Neuronal stem cell (in vitro differentiated cells): ENCODE measurements around the gene FMN1.

Experiments
- DNase-seq: peaks from one replicate; pipeline ENCODE4 v3.0.0-alpha.2; 2013; ENCODE audit warnings: low spot score
- H2AFZ ChIP-seq: one replicate; pipeline ENCODE4 v1.6.1; 2013; ENCODE audit warnings: mild to moderate bottlenecking, low read length, inconsistent platforms
- H2AK5ac ChIP-seq: 2 replicates; pipeline ENCODE4 v1.6.1; 2013; ENCODE audit warnings: low read depth, mild to moderate bottlenecking, inconsistent platforms, low read length, moderate library complexity, mixed read lengths
- H2BK120ac ChIP-seq: 2 replicates; pipeline ENCODE4 v1.6.1; 2013; ENCODE audit warnings: low read depth, mild to moderate bottlenecking, inconsistent platforms, low read length, moderate library complexity, mixed read lengths
- H2BK12ac ChIP-seq: one replicate; pipeline ENCODE4 v1.6.1; 2013; ENCODE audit warnings: low read length, inconsistent platforms
- H2BK15ac ChIP-seq: 2 replicates; pipeline ENCODE4 v1.6.1; 2013; ENCODE audit warnings: mild to moderate bottlenecking, low read length, inconsistent platforms, mixed read lengths
- H2BK5ac ChIP-seq: one replicate; pipeline ENCODE4 v1.6.1; 2013; ENCODE audit warnings: inconsistent platforms, mild to moderate bottlenecking, low read length, moderate library complexity
- H3K14ac ChIP-seq: one replicate; pipeline ENCODE4 v1.6.1; 2013; ENCODE audit warnings: low read length, inconsistent platforms
- H3K18ac ChIP-seq: 2 replicates; pipeline ENCODE4 v1.6.1; 2013; ENCODE audit warnings: low read length, inconsistent platforms
- H3K23ac ChIP-seq: 2 replicates; pipeline ENCODE4 v1.6.1; 2013; ENCODE audit warnings: low read depth, mild to moderate bottlenecking, mixed read lengths, low read length, inconsistent platforms; ENCODE audit not compliant: poor library complexity
- H3K27ac ChIP-seq: replicated peaks from 3 replicates; pipeline ENCODE4 v1.5.1; 2013; ENCODE audit warnings: low read length, inconsistent platforms
- H3K27me3 ChIP-seq, 3 experiments: 2 replicates each; pipeline ENCODE4 v1.6.1; 2013; ENCODE audit warnings: low read length in 3 of 3, mild to moderate bottlenecking in 2 of 3, inconsistent platforms in 1 of 3, low read depth in 1 of 3, mixed read lengths in 1 of 3, moderate library complexity in 1 of 3; ENCODE audit not compliant: control insufficient read depth in 3 of 3, insufficient read depth in 3 of 3
- H3K36me3 ChIP-seq, 2 donors: replicated peaks in 1 of 2; 2 replicates each; pipeline ENCODE4 v1.6.1; 2013; ENCODE audit warnings: low read length in 2 of 2; ENCODE audit not compliant: control insufficient read depth in 2 of 2, insufficient read depth in 2 of 2
- H3K4ac ChIP-seq: 2 replicates; pipeline ENCODE4 v1.6.1; 2013; ENCODE audit warnings: inconsistent platforms, mild to moderate bottlenecking, low read length, moderate library complexity
- H3K4me1 ChIP-seq, 2 donors: 1 replicate in 1 of 2; 2 replicates in 1 of 2; pipeline ENCODE4 v1.6.1; 2013; ENCODE audit warnings: low read length in 2 of 2, low read depth in 1 of 2; ENCODE audit not compliant: control insufficient read depth in 2 of 2, insufficient read depth in 1 of 2
- H3K4me2 ChIP-seq: one replicate; pipeline ENCODE4 v1.6.1; 2013; ENCODE audit warnings: mild to moderate bottlenecking, low read length, inconsistent platforms; ENCODE audit not compliant: insufficient read depth, poor library complexity, severe bottlenecking
- H3K4me3 ChIP-seq, 2 donors: 2 replicates each; pipeline ENCODE4 v1.5.1; 2013; ENCODE audit warnings: low read length in 2 of 2, mild to moderate bottlenecking in 2 of 2, inconsistent platforms in 1 of 2, moderate library complexity in 1 of 2
- H3K79me1 ChIP-seq: one replicate; pipeline ENCODE4 v1.6.1; 2013; ENCODE audit warnings: low read depth, mild to moderate bottlenecking, inconsistent platforms, low read length, moderate library complexity
- H3K9ac ChIP-seq: one replicate; pipeline ENCODE4 v1.6.1; 2013; ENCODE audit warnings: mild to moderate bottlenecking, low read depth, low read length, inconsistent platforms; ENCODE audit not compliant: poor library complexity
- H3K9me3 ChIP-seq, 2 donors: replicated peaks in 1 of 2; 2 replicates each; pipeline versions ENCODE3 to v1.6.1; 2013; ENCODE audit warnings: low read length in 2 of 2, mild to moderate bottlenecking in 2 of 2, inconsistent platforms in 1 of 2, low read depth in 1 of 2, mixed read lengths in 1 of 2, moderate library complexity in 1 of 2; ENCODE audit not compliant: control insufficient read depth in 2 of 2, insufficient read depth in 1 of 2
- H4K8ac ChIP-seq: one replicate; pipeline ENCODE4 v1.6.1; 2013; ENCODE audit warnings: low read depth, mild to moderate bottlenecking, inconsistent platforms, low read length, moderate library complexity
- H4K91ac ChIP-seq: one replicate; pipeline ENCODE4 v1.6.1; 2013; ENCODE audit warnings: low read length, low read depth, mild to moderate bottlenecking, inconsistent platforms; ENCODE audit not compliant: poor library complexity
- WGBS, 2 donors: extraction: QIAGEN DNeasy Blood & Tissue Kit; methylation state at CpG; one replicate each; pipeline ENCODE4 v1.1.7; 2013; ENCODE audit warnings: missing lambda C conversion rate in 2 of 2, mixed read lengths in 1 of 2; ENCODE audit not compliant: insufficient read length in 2 of 2, insufficient replicate concordance in 1 of 2; ENCODE audit errors: extremely low coverage in 2 of 2; 5-methylcytosine and 5-hydroxymethylcytosine counted together

FMN1 gene

DNA sequence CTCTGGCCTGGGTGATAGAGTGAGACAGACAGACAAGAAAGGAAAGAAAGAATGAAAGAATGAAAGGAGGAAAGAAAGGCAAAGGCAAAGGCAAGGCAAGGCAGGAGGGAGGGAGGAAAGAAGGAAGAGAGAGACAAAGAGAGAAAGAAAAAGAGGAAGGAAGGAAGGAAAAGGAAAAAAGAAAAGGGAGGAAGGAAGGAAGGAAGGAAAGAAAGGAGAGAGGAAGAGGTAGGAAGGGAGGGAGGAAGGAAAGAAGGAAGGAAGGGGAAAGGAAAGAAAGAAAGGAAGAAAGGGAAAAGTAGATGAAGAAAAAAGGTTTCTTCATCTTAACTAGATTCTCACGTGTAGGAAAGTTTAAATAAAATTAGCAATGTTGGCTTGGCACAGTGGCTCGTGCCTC, 334.5 kb downstream of the FMN1 start:
- H3K4ac ChIP-seq = no peak overlapping the region
- no CpG with 5 or more reads among the region's 2 CpGs for WGBS, 2 donors
- no peak overlapping the region for H3K14ac ChIP-seq

DNA sequence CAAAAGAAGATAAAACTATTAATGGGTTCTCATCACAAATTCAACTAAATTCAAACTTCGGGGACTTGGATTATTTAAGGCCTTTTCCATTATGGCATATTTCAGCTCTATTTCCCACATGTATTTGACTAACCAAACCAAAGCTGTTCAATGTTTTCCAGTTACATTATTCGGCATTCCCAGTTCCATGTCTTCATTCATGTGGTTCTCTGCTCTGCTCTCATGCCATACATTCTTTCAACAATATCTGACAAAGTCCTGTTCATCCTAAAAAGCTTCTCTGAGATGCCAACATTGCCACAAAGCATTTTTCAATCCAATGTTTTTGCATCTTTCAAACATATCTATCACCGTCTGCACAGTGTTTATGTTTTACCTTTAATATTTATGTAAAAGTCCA, 335.3 kb downstream of the FMN1 start:
- H2AFZ ChIP-seq = no peak overlapping the region
- H3K14ac ChIP-seq = no peak overlapping the region
- H3K36me3 ChIP-seq = no peaks in the 10 kb centered on the region
- H2AK5ac ChIP-seq = no peak overlapping the region
- H3K4me1 ChIP-seq = peaks cover 9 to 10% of the 10 kb centered on the region in 2 donors
- no peak overlapping the region for H2BK120ac ChIP-seq
- WGBS, 2 donors = no CpG with 5 or more reads among the region's 3 CpGs
- H3K4me2 ChIP-seq = no peak overlapping the region
- H2BK12ac ChIP-seq = no peak overlapping the region
- H3K18ac ChIP-seq = no peak overlapping the region
- H3K27me3 ChIP-seq = no peaks in the 10 kb centered on the region
- no peak for DNase-seq
- H4K8ac ChIP-seq = no peak overlapping the region
- H4K91ac ChIP-seq = no peak overlapping the region
- no peaks in the 10 kb centered on the region for H3K9me3 ChIP-seq
- no peak overlapping the region for H3K23ac ChIP-seq
- no peak overlapping the region for H2BK5ac ChIP-seq
- no peak overlapping the region for H3K9ac ChIP-seq
- no peak overlapping the region for H3K27ac ChIP-seq
- no peaks in the 10 kb centered on the region for H3K79me1 ChIP-seq
- H3K4me3 ChIP-seq = no peak overlapping the region
- H3K4ac ChIP-seq = no peak overlapping the region
- H2BK15ac ChIP-seq = no peak overlapping the region

More for the DNA sequence above, 334.5 kb downstream of the FMN1 start:
- Histone ChIP-seq H2BK12ac (no peak overlapping the region), H2AK5ac (no peak overlapping the region), H3K9me3 (no peaks in the 10 kb centered on the region), H3K79me1 (no peaks in the 10 kb centered on the region), H3K18ac (no peak overlapping the region), H3K4me1 (peaks cover 9 to 10% of the 10 kb centered on the region in 2 donors), H2BK15ac (no peak overlapping the region), H2AFZ (no peak overlapping the region), H3K4me3 (no peak overlapping the region), H3K23ac (no peak overlapping the region), H3K4me2 (no peak overlapping the region), H2BK5ac (no peak overlapping the region), H3K36me3 (no peaks in the 10 kb centered on the region), H3K27me3 (no peaks in the 10 kb centered on the region), H3K9ac (no peak overlapping the region), H4K91ac (no peak overlapping the region), H2BK120ac (no peak overlapping the region), H3K27ac (no peak overlapping the region), H4K8ac (no peak overlapping the region)
- DNase-seq = no peak

DNA sequence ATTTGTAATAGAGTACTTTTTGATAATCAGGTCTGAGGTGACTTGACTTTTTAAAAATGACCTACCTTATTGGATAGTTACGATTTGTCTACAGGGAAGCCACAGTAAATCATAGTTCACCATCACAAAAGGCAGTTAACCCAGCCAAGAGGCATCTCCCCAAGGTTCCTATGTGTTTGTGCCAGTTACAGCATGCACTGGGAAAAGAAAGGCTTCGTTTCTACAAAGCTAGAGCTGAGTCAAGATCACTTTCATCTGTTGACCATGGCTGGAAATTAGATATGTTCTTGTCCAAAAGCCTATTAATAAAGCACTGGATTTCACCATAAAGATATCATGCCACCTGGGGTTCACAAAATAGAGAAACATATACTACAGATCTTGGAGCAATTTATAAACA, 336.8 kb downstream of the FMN1 start:
- WGBS, 2 donors = no CpG with 5 or more reads among the region's 2 CpGs
- Histone ChIP-seq H3K9me3 (no peaks in the 10 kb centered on the region), H2BK15ac (no peak overlapping the region), H3K36me3 (no peaks in the 10 kb centered on the region), H3K4me1 (peaks cover 9 to 14% of the 10 kb centered on the region in 2 donors), H3K4me3 (no peak overlapping the region), H2BK5ac (no peak overlapping the region), H3K27ac (no peak overlapping the region), H3K4me2 (no peak overlapping the region), H3K27me3 (no peaks in the 10 kb centered on the region), H3K4ac (no peak overlapping the region), H3K23ac (no peak overlapping the region), H2BK12ac (no peak overlapping the region), H3K14ac (no peak overlapping the region), H4K8ac (no peak overlapping the region), H3K79me1 (no peaks in the 10 kb centered on the region), H4K91ac (no peak overlapping the region), H3K9ac (no peak overlapping the region), H2AK5ac (no peak overlapping the region), H2BK120ac (no peak overlapping the region), H2AFZ (no peak overlapping the region), H3K18ac (no peak overlapping the region)
- no peak for DNase-seq

DNA sequence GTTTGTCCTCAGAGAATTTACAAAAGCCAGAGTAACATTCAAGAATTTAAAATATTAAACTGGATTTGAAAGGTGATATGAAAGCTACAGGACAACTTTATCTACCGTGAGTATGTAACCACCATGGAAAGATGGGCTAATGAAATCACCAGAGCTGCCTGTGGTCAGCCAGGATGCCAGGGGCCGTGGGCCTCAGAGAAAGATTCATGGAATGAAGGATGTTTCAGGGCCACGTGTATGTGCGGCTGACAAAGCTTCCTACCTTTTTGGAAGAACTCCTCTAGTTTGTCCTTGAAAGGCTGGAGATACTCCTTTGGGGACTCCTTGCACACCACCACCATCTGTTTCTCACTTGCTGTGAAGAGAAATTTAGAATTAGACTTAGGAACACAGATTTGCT, 337.8 kb downstream of the FMN1 start:
- no peak overlapping the region for H3K4me2 ChIP-seq
- H3K23ac ChIP-seq = no peak overlapping the region
- H3K4ac ChIP-seq = no peak overlapping the region
- no peaks in the 10 kb centered on the region for H3K36me3 ChIP-seq
- peaks cover 9 to 11% of the 10 kb centered on the region in 2 donors for H3K4me1 ChIP-seq
- H3K27ac ChIP-seq = no peak overlapping the region
- no peaks in the 10 kb centered on the region for H3K27me3 ChIP-seq
- H3K79me1 ChIP-seq = no peaks in the 10 kb centered on the region
- no peak overlapping the region for H2BK15ac ChIP-seq
- H4K8ac ChIP-seq = no peak overlapping the region
- H2BK5ac ChIP-seq = no peak overlapping the region
- H3K14ac ChIP-seq = no peak overlapping the region
- H2BK120ac ChIP-seq = no peak overlapping the region
- H3K9me3 ChIP-seq = no peaks in the 10 kb centered on the region
- DNase-seq = no peak
- no peak overlapping the region for H2AFZ ChIP-seq
- H2BK12ac ChIP-seq = no peak overlapping the region
- H3K18ac ChIP-seq = no peak overlapping the region
- H3K4me3 ChIP-seq = no peak overlapping the region
- no CpG with 5 or more reads among the region's 4 CpGs for WGBS, 2 donors
- no peak overlapping the region for H3K9ac ChIP-seq
- no peak overlapping the region for H2AK5ac ChIP-seq
- H4K91ac ChIP-seq = no peak overlapping the region
